ENCODE measurements around the gene CASTOR1. TPM values are rescaled to one million over a fixed set of nuclear protein-coding genes. Genes with fewer than 3 reads are reported as not detected.

CASTOR1 gene
- polyA plus RNA-seq, 4 donors: 9.0 to 14.4 (median 11.9) TPM

Other genes with a start within 250 kb of the CASTOR1 start
- not detected for gene HORMAD2, start 209.0 kb downstream of the CASTOR1 start, polyA plus RNA-seq (ENCODE audit: insufficient read length in 4 of 4)
- 1 to 10 TPM; 1.6 to 2.3 (median 1.8) TPM for gene LIF, start 42.7 kb downstream of the CASTOR1 start, polyA plus RNA-seq (ENCODE audit: insufficient read length in 4 of 4)
- gene OSM, start 22.7 kb downstream of the CASTOR1 start, polyA plus RNA-seq (ENCODE audit: insufficient read length in 4 of 4): 1 to 10 TPM in 1 of 4 donors, under 1 TPM in 1, not detected in 2; 0.20 to 2.3 TPM
- gene TBC1D10A, start 37.4 kb upstream of the CASTOR1 start, polyA plus RNA-seq (ENCODE audit: insufficient read length in 4 of 4): 10 to 100 TPM; 12.1 to 19.9 (median 12.8) TPM
- gene SF3A1, start 67.4 kb upstream of the CASTOR1 start, polyA plus RNA-seq (ENCODE audit: insufficient read length in 4 of 4): 100 to 1,000 TPM; 133 to 155 (median 150) TPM
- gene CCDC157, start 67.5 kb upstream of the CASTOR1 start, polyA plus RNA-seq (ENCODE audit: insufficient read length in 4 of 4): 1 to 10 TPM; 1.9 to 7.8 (median 5.0) TPM
- gene RNF215, start 97.9 kb upstream of the CASTOR1 start, polyA plus RNA-seq (ENCODE audit: insufficient read length in 4 of 4): 10 to 100 TPM; 17.2 to 27.9 (median 21.2) TPM
- gene SEC14L2, start 107.5 kb upstream of the CASTOR1 start, polyA plus RNA-seq (ENCODE audit: insufficient read length in 4 of 4): 1 to 10 TPM; 4.3 to 8.1 (median 5.9) TPM
- gene MTFP1, start 136.3 kb upstream of the CASTOR1 start, polyA plus RNA-seq (ENCODE audit: insufficient read length in 4 of 4): 10 to 100 TPM in 1 of 4 donors, 1 to 10 TPM in 3; 2.4 to 12.0 (median 8.4) TPM
- under 1 TPM in 2 of 4 donors, not detected in 2; 0.07 to 0.09 TPM for gene SEC14L3, start 182.5 kb upstream of the CASTOR1 start, polyA plus RNA-seq (ENCODE audit: insufficient read length in 4 of 4)
- 1 to 10 TPM in 1 of 4 donors, under 1 TPM in 3; 0.44 to 1.1 (median 0.68) TPM for gene SEC14L4, start 216.2 kb upstream of the CASTOR1 start, polyA plus RNA-seq (ENCODE audit: insufficient read length in 4 of 4)